Activated CD4-positive, alpha-beta memory T cell treated with anti-CD3 and anti-CD28 coated beads for 36 hours (primary cell): ENCODE data around the gene LENEP. TPM values are rescaled to one million over a fixed set of nuclear protein-coding genes. Genes with fewer than 3 reads are reported as not detected.

Experiments used
- CTCF ChIA-PET: fragments of 350-600 bp; sonication (Branson Sonifier 250); formaldehyde crosslinking; loops from one replicate; lab custom pipeline; 2021; ENCODE audit warnings: antibody characterized with exemption, inconsistent platforms; lab: Charles Lee
- POLR2A ChIA-PET: fragments of 350-600 bp; sonication (Branson Sonifier 250); formaldehyde crosslinking; loops from one replicate; lab custom pipeline; 2021; ENCODE audit warnings: antibody characterized with exemption; lab: Charles Lee
- DNase-seq: peaks from one replicate; pipeline ENCODE4 v3.0.0-alpha.2; 2020
- H3K27ac Mint-ChIP-seq: one replicate; pipeline ENCODE4 v1.8.0; 2021; ENCODE audit warnings: mixed read lengths
- H3K27me3 Mint-ChIP-seq: one replicate; pipeline ENCODE4 v1.8.0; 2021; ENCODE audit warnings: mixed read lengths
- H3K36me3 Mint-ChIP-seq: one replicate; pipeline ENCODE4 v1.8.0; 2021; ENCODE audit warnings: mixed read lengths
- H3K4me1 Mint-ChIP-seq: one replicate; pipeline ENCODE4 v1.8.0; 2021; ENCODE audit warnings: low read depth, mixed read lengths
- H3K4me3 Mint-ChIP-seq: one replicate; pipeline ENCODE4 v1.8.0; 2021; ENCODE audit warnings: mild to moderate bottlenecking, mixed read lengths
- H3K9me3 Mint-ChIP-seq: one replicate; pipeline ENCODE4 v1.8.0; 2021; ENCODE audit warnings: mixed read lengths
- intact Hi-C: fragments of 100-400 bp; cut with micrococcal nuclease; formaldehyde crosslinking; loops from one replicate; pipeline ENCODE4 v1.15.1; 2023
- total RNA-seq, 2 experiments: library from RNA; stranded (reverse); gene quantifications; one replicate each; pipeline ENCODE4 v1.2.3, GENCODE V29; 2021

LENEP gene
- total RNA-seq, 2 experiments from 2014 or later = 0.36 to 0.56 TPM

- H3K36me3 Mint-ChIP-seq = peaks cover 12% of the 10 kb centered on the region
- H3K9me3 Mint-ChIP-seq = no peaks in the 10 kb centered on the region
- peaks cover 76% of the 10 kb centered on the region for H3K4me1 Mint-ChIP-seq
- ChIA-PET CTCF (interaction anchor here (1.0 to 5.3 kb wide), 11 partner anchors 15 to 107 kb away, joined by 3 to 38 read pairs (median 8); partner anchors contain the start of genes ADAM15, FLAD1 and PMVK), POLR2A (interaction anchor here (0.6 to 3.7 kb wide), 8 partner anchors 10 to 96 kb away, joined by 3 to 23 read pairs (median 6); partner anchors contain the start of genes ADAM15, CKS1B, FLAD1 and PMVK)
- peak overlapping the region; percentile 92 for H3K4me3 Mint-ChIP-seq
- DNase-seq = no peak
- intact Hi-C loops = no loop called here
- H3K27me3 Mint-ChIP-seq = no peaks in the 10 kb centered on the region
- peak overlapping the region; percentile 97 for H3K27ac Mint-ChIP-seq
Measured at GRCh38 chr1:154954541-154954940, 38.8 kb upstream of the LENEP start.

DNA sequence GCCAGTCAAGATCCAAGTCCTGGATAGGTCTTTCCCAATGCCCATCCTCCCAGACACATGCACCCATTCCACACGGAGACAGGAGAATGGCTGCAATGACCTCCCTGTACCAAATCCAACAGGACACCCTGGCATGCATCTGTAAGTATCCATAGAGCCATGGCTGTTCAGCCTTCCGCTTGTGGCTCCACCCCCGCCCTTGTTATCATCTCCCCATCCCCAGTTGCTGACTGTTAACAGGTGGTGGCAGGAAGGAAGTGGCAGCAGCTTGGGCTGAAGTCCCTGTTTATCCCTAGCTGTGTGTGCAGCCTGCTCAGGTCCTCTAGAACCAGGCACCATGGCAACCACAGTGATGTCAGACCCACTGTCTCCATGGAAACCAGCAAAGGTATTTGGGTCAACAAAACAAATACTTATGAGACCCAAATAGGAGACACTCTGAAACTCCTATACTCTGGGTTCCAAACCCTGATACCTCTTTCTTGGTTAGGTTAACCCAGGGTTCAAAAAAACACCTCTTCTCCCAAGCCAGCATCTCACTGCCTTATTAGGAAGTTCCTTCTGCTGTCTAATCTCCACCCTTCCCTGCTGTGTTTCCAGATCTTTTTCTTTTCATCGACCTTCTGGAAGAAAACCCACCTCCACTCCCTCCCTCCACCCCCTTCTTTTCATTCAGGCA lies 38.2 kb upstream of the LENEP start:
- DNase-seq = peak; percentile 94
- ChIA-PET POLR2A (interaction anchor here (0.5 to 3.7 kb wide), 12 partner anchors 12 to 239 kb away, joined by 3 to 23 read pairs (median 5); partner anchors contain the start of genes ADAM15, CKS1B, FLAD1 and PMVK), CTCF (interaction anchor here (0.7 to 5.3 kb wide), 19 partner anchors 14 to 476 kb away, joined by 3 to 38 read pairs (median 6); partner anchors contain the start of genes ADAM15, FLAD1, LENEP and PMVK)
- Mint-ChIP-seq H3K27ac (peak overlapping the region; percentile 97), H3K4me3 (peak overlapping the region; percentile 92), H3K27me3 (no peaks in the 10 kb centered on the region), H3K36me3 (peaks cover 12% of the 10 kb centered on the region), H3K9me3 (no peaks in the 10 kb centered on the region), H3K4me1 (peaks cover 79% of the 10 kb centered on the region)
- intact Hi-C loops = loop anchor here (1.0 kb wide), 5 partner anchors 18 to 130 kb away; partner anchors contain the start of genes CKS1B and EFNA4

DNA sequence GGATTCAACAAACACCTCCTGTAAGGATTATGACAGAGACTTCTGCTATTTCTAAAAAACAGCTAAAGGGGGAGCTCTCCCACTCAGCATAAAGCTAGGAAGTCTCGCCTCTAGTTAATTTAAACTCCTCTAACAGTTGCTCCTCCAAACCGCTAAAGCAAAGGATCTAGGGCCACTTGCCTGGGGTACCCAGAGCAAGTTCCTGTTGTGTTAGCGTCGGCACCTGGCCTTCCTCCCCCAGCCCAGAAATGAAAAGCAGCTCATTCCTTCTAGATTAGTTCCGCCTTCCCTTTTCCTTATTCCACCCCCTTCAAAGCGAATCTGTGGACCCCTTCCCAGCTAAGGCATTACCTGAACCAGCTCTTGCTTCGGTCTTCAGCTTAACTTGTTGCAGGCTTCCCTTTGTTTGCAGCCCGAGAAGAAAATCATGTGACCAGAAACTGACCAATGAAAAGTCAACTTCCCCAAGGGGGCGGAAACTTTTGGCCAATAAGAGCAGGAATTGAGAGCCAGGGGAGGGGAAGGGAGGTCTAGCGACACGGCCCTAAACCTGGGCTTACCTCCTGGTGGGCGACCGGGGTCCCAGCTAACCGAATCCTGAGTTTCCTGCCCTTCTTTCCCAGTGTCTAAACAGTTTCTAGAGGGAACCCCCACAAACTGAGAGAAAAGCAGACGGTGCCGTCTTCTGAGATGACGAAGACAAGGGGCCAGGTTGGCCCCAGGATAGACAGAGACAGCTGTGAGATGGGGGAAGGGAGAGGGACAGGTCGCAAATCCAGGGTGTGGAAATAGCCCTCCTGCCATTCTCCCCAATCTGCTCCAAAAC lies 37.5 kb upstream of the LENEP start, which contains the start of gene PBXIP1:
Gene PBXIP1 (minus strand): TSS at position 382 of the 826 bp plus-strand sequence. CDS start 2,378 bp downstream, outside the sequence.
- DNase-seq = peak; percentile 89
- POLR2A ChIA-PET = interaction anchor here (0.5 to 3.7 kb wide), 10 partner anchors 15 to 238 kb away, joined by 3 to 23 read pairs (median 5); partner anchors contain the start of genes ADAM15, CKS1B, PMVK and ZBTB7B
- CTCF ChIA-PET = interaction anchor here (0.5 to 5.3 kb wide), 19 partner anchors 15 to 956 kb away, joined by 3 to 38 read pairs (median 6); partner anchors contain the start of genes ADAM15, FLAD1, LENEP and PMVK
- H3K4me3 Mint-ChIP-seq = peak within 1 kb of the TSS; percentile 92
- intact Hi-C loops = loop anchor here (1.0 kb wide), 5 partner anchors 18 to 129 kb away; partner anchors contain the start of genes CKS1B and EFNA4
- peaks cover 75% of the 10 kb centered on the region for H3K4me1 Mint-ChIP-seq
- H3K27me3 Mint-ChIP-seq = no peaks in the 10 kb centered on the region
- H3K36me3 Mint-ChIP-seq = peaks cover 7% of the 10 kb centered on the region
- no peaks in the 10 kb centered on the region for H3K9me3 Mint-ChIP-seq
- peak within 1 kb of the TSS; percentile 97 for H3K27ac Mint-ChIP-seq

GRCh38 chr1:154956544-154956941 lies 36.8 kb upstream of the LENEP start:
- intact Hi-C loops = no loop called here
- ChIA-PET CTCF (interaction anchor here (1.1 to 5.3 kb wide), 10 partner anchors 17 to 129 kb away, joined by 3 to 38 read pairs (median 8); partner anchors contain the start of genes ADAM15, FLAD1 and PMVK), POLR2A (interaction anchor here (0.6 to 3.7 kb wide), 7 partner anchors 16 to 238 kb away, joined by 3 to 23 read pairs (median 8); partner anchors contain the start of genes CKS1B, PMVK and ZBTB7B)
- H3K27ac Mint-ChIP-seq = peak overlapping the region; percentile 97
- no peaks in the 10 kb centered on the region for H3K27me3 Mint-ChIP-seq
- peaks cover 8% of the 10 kb centered on the region for H3K36me3 Mint-ChIP-seq
- no peak for DNase-seq
- H3K9me3 Mint-ChIP-seq = no peaks in the 10 kb centered on the region
- peak overlapping the region; percentile 92 for H3K4me3 Mint-ChIP-seq
- H3K4me1 Mint-ChIP-seq = peaks cover 69% of the 10 kb centered on the region

DNA sequence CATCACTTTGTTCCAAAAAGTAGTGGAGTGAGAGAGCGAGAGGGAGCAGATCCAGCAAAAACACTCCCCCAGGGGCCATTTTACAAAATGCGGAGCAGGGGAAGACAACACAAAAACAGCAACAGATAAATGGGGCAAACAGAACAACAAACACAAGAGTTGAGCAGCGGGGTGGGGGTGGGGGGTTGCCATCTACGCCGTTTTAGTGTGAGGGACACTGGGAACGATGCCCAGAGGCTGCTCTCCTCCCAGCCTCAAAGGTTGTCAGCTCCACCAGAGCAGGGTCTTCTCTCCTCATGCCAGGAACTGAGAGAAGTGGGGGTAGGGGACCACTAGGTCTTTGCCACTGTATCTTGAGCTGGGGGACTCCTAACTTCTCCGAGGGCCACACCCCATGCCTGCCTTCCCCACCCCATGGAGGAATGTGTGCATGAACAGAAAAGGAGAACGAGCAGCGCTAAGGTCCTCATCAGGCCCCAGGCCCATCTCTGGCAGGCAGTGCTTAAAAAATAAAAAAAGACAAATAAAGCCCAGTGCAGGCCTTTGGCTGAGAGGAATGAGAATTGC lies 36.2 kb upstream of the LENEP start:
- peaks cover 9% of the 10 kb centered on the region for H3K36me3 Mint-ChIP-seq
- CTCF ChIA-PET = no interaction called here
- intact Hi-C loops = no loop called here

DNA sequence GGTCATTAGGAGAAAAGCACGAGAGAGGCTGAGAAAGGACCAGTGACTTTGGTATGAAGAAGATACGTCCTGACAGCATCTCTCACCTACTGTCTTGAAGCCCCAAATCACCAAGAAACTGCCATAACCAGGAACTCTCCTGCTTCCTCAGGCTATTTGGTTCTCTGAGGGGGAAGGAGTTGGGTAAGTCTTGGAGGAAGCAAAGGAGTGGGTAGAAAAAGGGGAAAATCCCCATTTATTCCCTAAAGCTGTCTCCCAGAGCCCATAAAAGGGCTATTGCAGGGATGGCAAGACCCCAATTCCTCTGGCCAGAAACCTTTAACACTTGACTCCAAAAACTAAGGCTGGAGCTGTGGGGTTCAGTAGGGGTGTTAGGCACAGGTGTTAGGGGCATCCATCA lies 35.4 kb upstream of the LENEP start:
- Mint-ChIP-seq H3K27me3 (no peaks in the 10 kb centered on the region), H3K36me3 (peaks cover 14% of the 10 kb centered on the region), H3K4me1 (peaks cover 62% of the 10 kb centered on the region), H3K4me3 (no peak overlapping the region), H3K27ac (no peak overlapping the region), H3K9me3 (no peaks in the 10 kb centered on the region)
- POLR2A ChIA-PET = no interaction called here
- intact Hi-C loops = no loop called here
- CTCF ChIA-PET = no interaction called here
- DNase-seq = no peak

More for the DNA sequence above, 36.2 kb upstream of the LENEP start:
- no peak for DNase-seq
- no peak overlapping the region for H3K4me3 Mint-ChIP-seq
- H3K27me3 Mint-ChIP-seq = no peaks in the 10 kb centered on the region
- H3K9me3 Mint-ChIP-seq = no peaks in the 10 kb centered on the region
- peaks cover 63% of the 10 kb centered on the region for H3K4me1 Mint-ChIP-seq
- H3K27ac Mint-ChIP-seq = no peak overlapping the region
- POLR2A ChIA-PET = interaction anchor here (0.6 kb wide), 1 partner anchor 41 kb away, joined by 4 read pairs; no protein-coding TSS in a partner anchor

DNA sequence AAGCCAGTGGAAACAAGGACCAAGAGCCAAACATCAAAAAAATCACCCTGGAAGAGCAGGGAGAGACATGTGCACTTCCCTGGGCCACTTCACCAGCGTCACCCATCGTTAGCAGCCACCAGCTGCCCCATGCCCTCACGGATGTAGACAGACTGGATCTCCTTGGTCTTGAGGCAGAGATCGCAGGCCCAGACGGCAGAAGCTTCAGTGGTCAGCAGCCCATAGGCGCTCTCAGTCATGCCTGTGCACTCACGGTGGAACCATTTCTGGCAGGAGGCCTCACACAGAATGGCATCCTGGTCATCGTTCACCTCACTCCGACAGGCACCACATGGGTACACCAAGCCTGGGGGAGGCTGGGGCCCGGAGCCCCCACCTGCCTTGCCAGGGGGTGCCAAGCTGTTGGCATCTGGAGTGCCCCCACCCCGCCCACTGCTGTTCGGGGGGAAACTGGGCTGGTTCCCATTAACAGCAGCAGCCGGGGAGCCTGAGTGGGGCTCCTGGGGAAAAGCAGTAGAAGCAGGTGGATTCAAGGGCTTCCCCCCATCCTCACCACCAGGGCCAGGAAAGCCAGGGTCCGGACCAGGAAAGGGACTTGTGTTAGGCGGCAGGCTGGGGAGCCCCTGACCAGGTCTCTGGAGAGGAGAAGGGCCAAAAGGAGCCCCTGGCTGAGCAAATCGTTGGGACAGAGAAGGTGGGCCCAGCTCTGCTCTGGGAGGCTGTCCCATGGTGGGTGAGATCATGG lies 34.5 kb upstream of the LENEP start:
- DNase-seq = no peak
- no peak overlapping the region for H3K27ac Mint-ChIP-seq
- intact Hi-C loops = no loop called here
- H3K4me1 Mint-ChIP-seq = peaks cover 62% of the 10 kb centered on the region
- CTCF ChIA-PET = interaction anchor here (1.0 to 3.8 kb wide), 3 partner anchors 15 to 59 kb away, joined by 4 to 36 read pairs (median 35); partner anchors contain the start of gene CKS1B
- H3K4me3 Mint-ChIP-seq = peak overlapping the region; percentile 32
- peaks cover 17% of the 10 kb centered on the region for H3K36me3 Mint-ChIP-seq
- POLR2A ChIA-PET = no interaction called here
- no peaks in the 10 kb centered on the region for H3K9me3 Mint-ChIP-seq
- no peaks in the 10 kb centered on the region for H3K27me3 Mint-ChIP-seq

- Mint-ChIP-seq H3K4me3 (no peak overlapping the region), H3K36me3 (peaks cover 19% of the 10 kb centered on the region), H3K4me1 (peaks cover 59% of the 10 kb centered on the region), H3K27ac (no peak overlapping the region), H3K9me3 (no peaks in the 10 kb centered on the region), H3K27me3 (no peaks in the 10 kb centered on the region)
- intact Hi-C loops = no loop called here
- no peak for DNase-seq
- CTCF ChIA-PET = interaction anchor here (1.0 to 3.8 kb wide), 4 partner anchors 15 to 102 kb away, joined by 4 to 36 read pairs (median 20); partner anchors contain the start of gene CKS1B
- POLR2A ChIA-PET = no interaction called here
Measured at GRCh38 chr1:154959426-154959780, 34.0 kb upstream of the LENEP start.

GRCh38 chr1:154960446-154961136 lies 32.8 kb upstream of the LENEP start:
- POLR2A ChIA-PET = interaction anchor here (0.6 to 2.7 kb wide), 11 partner anchors 9 to 56 kb away, joined by 3 to 15 read pairs (median 6); partner anchors contain the start of genes CKS1B, FLAD1, PMVK and SHC1
- no peaks in the 10 kb centered on the region for H3K9me3 Mint-ChIP-seq
- H3K36me3 Mint-ChIP-seq = peaks cover 23% of the 10 kb centered on the region

More at GRCh38 chr1:154960446-154961136, 32.8 kb upstream of the LENEP start:
- H3K4me3 Mint-ChIP-seq = peak overlapping the region; percentile 96
- peaks cover 47% of the 10 kb centered on the region for H3K4me1 Mint-ChIP-seq
- H3K27me3 Mint-ChIP-seq = no peaks in the 10 kb centered on the region
- intact Hi-C loops = loop anchor here (1.0 kb wide), 1 partner anchor 14 kb away; the partner anchor contains the start of gene CKS1B
- peak overlapping the region; percentile 92 for H3K27ac Mint-ChIP-seq
- CTCF ChIA-PET = interaction anchor here (0.7 to 3.8 kb wide), 20 partner anchors 8 to 124 kb away, joined by 3 to 36 read pairs (median 6); partner anchors contain the start of genes ADAM15, CKS1B, PMVK and SHC1
- DNase-seq = no peak
